NCI-H1436 (cell line): Measurements from ENCODE around the gene JOSD2.

Experiments used
- DNase-seq: peaks from one replicate; lab custom pipeline; 2025; lab: John Stamatoyannopoulos, UW

JOSD2 gene, protein sequence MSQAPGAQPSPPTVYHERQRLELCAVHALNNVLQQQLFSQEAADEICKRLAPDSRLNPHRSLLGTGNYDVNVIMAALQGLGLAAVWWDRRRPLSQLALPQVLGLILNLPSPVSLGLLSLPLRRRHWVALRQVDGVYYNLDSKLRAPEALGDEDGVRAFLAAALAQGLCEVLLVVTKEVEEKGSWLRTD

DNA sequence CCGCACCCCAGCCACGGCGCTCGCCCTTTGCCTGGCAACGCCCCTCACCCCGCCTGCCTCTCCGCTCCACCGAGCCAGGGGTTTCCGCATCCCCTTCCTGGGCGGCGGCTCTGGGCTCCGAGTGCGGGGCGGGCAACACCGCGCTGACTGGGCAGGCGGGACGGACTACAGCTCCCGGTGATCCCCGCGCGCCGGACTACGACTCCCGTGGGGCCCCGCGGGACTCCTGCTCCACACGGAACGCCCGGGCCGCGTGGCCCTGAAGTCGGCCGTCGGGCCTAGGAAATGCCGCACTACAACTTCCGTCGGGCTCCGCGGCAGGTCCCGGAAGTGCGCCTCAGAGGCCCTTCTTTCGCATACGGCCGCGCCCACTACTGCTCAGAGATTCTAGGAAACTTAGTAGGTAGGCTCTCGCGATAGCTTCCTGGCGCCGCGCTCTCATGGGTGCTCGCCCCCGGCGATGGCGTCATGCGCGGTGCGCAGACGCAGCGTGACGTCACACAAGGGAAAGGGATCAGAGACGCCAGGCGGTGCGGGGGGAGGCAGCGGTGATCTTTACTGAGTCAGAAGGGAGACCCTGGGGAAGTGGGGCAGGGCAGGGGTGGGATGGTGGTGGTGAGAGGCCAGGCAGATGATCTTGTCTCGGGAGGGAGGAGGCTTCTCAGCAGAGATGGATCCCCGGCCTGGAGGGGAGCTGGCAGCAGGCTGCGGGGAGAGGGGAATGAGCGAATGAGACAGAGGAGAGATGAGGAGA is at the start of gene JOSD2:
Gene JOSD2 (minus strand): TSS at position 123 of the 754 bp plus-strand sequence. CDS start 760 bp downstream, outside the sequence.
- DNase-seq, result peak; percentile 100

DNA sequence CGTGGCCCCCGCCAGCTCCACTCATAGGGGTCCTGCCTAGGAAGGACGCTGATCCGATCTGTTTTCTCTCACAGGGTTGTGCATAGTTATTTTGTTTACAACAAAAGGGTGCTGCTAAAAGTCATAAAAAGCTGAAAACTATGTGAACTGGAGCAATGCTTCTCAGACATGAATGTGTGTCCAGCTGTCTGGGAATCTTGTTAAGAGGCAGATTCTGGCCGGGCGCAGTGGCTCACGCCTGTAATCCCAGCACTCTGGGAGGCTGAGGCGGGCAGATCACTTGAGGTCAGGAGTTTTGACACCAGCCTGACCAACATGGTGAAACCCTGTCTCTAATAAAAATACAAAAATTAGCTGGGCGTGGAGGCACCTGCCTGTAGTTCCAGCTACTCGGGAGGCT is 48.6 kb upstream of the JOSD2 start:
- DNase-seq, result no peak

DNA sequence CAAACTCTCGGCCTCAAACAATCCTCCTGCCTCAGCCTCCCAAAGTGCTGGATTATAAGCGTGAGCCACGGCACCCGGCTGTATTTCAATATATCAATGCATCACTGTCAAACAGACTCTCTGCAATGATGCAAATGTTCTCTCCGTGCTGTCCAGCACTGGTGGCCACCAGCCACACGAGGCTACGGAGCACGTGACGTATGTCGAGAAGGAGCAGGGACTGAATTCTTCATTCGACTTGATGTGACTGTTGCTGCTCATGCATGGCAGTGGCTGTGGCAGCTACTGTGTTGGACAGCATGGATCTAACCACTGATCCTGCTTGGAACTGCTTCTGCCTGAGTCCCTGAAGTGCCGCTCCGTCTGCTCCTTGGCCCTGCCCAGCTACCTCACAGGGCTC is 47.5 kb upstream of the JOSD2 start:
- no peak for DNase-seq

DNA sequence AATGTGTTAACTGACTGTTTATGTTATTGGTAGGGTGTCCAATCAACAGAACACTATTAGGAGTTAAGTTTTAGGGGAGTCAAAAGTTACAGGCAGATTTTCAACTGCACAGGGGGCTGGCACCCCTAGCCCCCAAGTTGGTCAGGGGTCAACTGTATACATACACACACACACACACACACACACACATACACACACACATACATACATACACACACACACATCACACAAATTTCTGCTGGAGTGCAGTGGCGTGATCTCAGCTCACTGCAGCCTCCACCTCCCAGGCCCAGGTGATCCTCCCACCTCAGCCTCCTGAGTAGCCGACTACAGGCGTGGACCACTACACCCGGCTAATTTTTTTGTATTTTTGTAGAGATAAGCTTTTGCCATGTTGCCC is 47.0 kb upstream of the JOSD2 start:
- DNase-seq, result no peak

DNA sequence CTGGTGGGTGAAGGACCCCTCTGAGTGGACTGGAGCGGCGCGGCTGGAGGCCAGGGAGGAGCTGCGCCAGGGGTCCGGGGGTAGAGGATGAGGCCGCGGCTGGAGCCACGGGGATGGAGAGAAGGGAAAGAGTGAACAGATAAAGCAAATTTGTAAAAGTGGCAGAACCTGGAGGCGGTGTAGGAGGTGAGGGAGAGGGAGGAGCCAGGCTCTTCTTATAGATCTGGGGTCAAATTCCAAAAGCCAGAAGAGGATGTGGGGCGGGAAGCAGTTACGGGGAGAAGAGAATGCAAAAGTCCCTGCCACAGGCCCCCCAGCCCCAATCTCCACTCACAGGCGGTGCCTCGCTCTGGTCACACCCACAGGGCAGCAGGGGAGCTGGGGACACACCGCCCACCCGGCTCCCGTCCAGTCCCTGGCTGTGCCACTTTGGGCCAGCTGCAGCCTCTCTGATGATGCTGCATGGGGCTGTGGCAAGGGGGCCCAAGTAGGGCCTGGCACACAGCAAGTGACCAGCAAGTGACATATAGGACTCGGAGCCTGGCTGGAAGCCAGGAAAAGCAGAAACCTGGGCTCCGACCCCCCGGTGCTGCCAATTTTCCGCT is 46.1 kb upstream of the JOSD2 start:
- DNase-seq, result no peak

DNA sequence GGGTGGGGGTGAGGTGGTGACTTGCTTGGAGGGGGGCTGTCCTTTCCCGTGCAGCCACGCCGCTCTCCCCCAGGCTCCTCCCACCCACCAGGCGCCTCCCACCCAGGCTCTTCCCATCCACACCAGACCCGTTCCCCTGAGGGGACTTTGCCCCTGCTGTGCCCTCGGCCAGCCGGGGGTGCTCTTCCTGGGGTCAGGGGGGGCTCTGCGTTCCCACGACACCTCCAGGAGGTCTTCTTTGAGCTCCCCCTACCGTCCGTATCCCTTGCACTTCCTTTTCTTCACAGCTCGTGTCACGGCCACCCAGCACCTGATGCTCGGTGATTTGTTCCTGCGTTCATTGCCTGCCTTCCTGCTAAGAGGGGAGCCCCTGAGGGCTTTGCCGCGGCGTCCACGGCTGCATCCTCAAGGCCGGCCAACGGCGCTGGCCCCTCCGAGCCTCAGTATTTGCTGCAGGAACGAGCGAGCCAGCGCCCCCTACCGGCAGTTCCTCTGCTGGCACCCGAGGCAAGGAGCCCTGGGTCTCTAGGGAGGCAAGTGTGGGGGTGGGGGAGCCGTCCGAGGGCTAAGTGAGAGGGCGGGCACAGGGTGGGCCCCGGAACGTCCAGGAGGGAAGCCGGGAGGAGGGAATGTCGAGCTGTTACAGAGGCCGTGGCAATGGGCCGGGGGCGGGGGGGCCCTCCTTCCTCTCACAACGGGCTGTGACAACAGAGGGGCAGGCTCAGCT is 45.5 kb upstream of the JOSD2 start:
- DNase-seq, result peak; percentile 89

DNA sequence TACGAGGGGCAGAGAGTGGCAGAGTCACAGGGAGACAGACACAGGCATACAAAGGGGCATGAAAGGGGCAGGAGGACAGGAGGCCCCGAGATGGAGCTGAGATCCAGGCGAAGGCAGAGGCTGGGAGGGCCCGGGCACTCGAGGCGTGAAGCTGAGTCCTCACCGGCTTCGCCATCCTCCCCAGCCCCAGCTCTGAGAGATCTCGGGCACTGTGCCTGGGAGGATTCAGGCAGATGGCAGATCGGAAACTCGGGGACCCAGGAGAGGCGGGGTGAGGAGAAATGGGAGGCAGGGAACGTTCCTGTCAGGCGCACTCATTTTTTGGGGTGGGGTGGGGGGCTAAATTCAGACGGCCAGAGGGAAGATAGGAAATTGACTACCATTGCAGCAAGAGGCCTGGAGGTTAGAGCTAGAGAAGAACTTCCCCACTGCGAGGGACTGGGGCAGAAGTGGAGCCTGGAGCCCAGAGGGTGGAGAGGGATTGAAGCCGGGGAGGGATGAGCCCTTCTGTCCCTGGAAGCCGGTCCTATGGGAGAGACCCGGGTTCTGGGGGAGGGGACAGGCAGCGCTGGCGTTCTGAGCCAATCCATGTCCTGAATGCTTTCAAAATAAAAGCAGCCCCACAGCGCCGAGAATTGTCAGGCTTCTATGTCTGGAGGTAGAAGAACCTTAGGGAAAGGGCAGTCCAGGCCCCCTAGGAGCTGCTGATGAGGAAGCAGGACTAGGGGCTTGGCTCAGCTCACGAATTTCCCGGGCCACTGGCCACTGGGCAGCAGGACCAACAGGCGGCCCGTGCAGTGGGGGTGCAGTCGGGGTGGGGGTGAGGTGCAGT is 44.7 kb upstream of the JOSD2 start:
- DNase-seq, result no peak

DNA sequence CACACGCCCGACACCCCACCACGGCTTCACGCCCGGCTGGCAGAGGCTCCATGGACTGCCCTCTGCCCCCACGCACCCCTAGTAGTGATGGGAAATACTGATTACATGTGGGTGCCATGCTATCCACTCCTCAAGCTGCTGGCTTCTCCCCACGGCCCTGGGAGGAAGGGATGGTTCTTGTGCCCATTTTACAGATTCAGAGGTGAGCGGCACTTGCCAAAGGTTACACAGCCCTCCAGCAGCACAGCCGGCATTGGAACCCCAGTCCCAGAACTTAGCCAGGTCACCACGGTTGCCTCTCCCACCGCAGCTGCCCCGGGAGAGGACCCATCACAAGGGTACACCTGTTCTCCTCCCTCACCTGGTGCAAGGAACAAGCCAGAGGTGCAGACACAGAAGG is 44.0 kb upstream of the JOSD2 start:
- DNase-seq, result no peak

DNA sequence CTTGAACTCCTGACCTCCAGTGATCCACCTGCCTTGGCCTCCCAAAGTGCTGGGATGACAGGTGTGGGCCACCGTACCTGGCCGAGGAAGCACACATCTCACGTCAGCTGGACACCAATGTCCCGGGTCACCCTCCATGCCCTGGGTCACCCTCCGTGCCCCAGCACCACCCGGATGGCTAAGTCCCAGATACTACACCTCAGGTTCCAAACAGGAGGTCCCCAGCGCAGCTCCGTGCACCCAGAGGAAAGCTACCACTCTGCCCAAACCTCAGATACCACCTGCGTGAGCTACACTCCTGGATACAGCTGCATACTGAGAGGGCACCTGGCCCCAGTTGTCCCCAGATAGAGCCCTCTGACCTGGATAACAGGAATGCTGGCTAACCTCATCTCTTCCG is 43.2 kb upstream of the JOSD2 start:
- DNase-seq, result no peak

DNA sequence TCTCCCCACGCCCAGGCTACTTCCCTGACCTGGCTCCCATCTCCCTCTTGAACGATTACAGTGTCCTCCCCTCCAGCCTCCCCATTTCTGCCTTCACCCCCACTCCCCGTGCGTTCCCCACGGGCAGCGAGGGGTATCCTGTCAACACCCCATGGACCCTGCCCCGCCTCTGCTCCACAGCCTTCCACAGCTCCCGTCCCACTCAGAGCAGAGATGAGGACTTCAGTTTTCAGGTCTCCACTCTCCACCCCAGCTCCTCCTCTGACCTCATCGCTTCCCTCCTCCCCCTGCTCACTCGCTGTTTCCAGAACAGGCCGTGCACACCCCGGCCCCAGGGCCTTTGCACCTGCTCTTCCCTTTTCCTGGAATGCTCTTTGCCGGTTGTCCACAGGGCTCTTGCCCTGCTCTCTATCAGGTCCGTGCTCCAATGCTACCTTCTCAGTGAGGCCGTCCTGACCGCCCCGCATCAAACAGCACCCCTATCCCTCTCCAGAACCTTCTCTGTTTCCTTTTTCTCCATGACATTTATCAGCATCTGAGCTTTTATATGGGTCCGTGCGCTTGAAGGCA is 42.2 kb upstream of the JOSD2 start:
- DNase-seq, result no peak

DNA sequence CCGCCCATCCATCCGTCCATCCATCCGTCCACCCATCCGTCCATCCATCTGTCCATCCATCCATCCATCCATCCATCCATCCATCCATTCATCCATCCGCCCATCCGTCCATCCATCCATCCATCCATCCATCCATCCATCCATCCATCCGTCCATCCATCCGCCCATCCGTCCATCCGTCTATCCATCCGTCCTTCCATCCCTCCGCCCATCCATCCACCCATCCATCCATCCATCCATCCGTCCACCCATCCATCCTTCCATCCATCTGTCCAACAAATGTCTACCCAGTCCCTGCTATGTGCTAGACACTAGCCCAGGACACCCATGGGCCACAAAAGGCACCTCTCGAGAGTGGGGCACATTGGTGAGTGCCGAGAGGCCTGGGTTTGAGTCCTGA is 41.5 kb upstream of the JOSD2 start:
- DNase-seq, result no peak

DNA sequence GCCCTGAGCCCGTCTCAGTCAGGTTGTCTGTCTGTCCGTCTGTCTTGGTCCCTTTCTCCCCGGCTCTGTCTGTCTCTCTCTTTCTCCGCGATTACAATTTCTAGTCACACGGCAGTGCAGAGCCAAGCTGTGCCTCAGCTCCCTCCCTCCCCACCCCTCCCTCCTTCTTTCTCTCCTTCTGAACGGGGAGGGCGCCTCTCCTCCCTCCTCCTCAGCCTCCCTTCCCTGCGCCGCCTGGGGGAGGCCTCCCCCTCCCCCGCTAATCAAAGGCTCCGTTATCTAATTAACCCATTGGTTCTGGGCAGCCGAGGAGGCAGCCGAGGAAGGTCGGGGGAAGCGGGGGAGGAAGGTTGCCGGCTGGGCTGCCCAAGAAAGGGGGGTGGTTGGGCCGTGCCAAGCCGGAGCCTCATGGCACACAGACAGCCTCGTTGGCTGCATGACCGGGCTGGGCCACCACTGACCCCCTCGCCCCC is 40.8 kb upstream of the JOSD2 start:
- DNase-seq, result no peak

DNA sequence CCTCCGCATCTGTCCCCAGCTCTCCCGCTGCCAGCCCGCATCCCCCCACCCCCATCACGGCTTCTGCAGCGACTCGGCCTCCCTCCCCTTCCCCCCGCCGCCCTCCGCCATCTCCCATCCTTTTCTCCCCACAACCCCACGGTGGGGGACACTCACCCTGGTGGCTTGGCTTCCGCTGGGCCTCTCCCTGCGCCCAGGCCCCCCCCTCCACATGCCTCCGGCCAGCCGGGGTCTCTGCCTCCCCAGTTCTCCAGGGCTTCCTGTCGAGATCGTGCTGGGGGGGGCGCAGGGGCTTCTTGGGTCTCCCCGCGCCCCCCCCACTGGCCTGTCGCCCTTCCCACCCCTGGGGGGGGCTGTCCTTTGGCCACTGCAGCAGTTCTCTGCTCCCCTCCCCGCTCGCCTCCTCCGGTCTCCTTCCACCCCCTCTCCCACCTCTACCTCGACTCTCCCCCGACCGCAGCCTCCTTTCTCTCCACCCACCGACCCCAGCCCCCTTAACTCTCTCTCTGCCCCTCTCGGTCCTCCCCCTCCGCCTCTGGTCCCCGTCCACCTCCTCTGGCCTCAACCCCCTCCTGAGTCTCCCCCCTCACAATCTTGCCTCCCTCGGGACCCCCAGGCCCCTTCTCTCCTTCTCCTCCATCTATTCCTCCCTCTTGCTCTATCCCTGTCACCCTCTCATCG is 40.2 kb upstream of the JOSD2 start:
- DNase-seq, result no peak

DNA sequence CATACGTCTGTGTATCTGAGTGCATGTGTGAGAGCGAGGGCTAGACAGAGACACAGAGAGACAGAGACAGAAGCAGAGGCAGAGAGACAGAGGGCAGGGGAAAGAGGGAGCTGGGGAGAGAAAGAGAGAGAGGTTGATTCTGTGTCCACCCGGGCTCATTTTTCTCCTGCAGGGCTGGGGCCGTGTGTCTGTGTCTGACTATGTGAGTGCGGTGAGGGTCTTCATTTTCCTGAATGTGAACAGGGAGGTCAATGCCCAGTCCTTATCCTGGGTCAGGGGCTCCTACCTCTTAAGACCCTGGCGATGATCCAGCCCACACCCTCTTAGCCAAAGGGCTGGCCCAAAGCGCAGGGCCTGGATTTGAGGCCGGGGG is 39.6 kb upstream of the JOSD2 start:
- no peak for DNase-seq

DNA sequence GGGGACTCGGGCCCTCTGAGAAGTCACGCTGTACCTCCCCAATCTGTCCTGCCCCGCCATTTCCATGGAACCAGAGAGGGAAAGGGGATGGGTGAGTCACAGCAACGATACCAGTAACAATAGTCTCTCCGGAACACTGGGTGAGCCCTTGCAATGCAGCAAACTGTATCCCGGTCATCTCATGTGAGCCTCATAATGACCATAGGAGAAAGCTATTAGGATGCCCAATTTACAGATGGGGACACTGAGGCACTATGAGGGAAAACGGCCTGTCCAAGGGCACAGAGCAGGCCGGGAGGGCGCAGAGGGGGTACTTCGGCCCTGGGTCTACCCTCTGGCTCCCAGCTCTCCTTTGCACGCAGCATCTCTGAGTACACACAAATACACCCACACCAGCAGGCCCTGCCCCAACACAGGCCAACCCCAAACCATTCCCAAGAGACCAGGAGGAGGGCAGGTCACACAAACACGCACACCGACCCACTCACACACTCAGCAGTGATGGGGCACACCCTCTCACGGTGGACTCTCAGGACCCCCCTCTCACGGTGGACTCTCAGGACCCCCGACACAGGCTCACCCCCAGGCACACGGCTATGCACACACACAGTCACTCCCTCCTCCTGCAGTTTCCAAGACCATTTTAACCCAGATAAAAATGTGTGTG is 39.1 kb upstream of the JOSD2 start:
- no peak for DNase-seq

DNA sequence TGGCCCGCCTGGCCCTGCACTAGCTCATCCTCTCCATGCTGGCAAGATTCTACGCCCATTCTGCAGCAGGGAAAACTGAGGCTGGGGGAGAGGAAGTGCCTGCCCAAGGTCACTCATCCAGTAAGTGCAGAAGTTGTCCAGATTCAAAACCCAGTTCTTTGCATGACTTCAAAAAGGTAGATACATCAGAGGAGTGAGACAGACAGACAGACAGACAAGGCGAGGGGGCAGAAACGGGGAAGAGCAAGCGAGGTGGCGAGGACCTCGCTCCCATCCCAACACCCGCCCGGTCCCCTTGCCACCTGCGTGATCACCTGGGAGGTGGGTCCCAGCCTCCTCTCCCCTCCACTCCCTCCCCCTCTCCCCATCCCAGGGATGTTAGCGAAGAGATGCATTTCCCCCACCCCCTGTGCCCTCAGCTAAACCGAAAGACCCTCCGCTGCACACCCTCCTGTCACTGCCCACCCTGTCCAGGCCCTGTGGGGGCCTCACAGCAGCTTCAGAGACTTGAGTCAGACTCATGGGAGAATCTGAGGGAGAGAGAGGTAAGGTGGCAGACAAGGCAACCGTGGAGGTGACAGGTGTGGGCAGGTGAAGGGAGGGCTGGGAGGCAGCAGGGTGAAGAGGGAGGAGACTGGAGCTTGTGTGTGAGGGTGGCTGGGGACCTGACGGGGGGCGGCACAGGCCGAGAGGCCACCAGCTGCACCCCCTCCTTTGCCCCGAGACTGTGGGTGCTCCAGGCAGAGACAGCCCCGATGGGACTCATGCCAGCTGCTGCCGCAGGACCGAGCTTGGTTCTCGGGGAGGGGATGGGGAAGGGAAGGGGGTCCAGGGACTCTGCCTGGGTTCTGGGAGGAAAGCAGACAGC is 38.3 kb upstream of the JOSD2 start:
- DNase-seq, result no peak

DNA sequence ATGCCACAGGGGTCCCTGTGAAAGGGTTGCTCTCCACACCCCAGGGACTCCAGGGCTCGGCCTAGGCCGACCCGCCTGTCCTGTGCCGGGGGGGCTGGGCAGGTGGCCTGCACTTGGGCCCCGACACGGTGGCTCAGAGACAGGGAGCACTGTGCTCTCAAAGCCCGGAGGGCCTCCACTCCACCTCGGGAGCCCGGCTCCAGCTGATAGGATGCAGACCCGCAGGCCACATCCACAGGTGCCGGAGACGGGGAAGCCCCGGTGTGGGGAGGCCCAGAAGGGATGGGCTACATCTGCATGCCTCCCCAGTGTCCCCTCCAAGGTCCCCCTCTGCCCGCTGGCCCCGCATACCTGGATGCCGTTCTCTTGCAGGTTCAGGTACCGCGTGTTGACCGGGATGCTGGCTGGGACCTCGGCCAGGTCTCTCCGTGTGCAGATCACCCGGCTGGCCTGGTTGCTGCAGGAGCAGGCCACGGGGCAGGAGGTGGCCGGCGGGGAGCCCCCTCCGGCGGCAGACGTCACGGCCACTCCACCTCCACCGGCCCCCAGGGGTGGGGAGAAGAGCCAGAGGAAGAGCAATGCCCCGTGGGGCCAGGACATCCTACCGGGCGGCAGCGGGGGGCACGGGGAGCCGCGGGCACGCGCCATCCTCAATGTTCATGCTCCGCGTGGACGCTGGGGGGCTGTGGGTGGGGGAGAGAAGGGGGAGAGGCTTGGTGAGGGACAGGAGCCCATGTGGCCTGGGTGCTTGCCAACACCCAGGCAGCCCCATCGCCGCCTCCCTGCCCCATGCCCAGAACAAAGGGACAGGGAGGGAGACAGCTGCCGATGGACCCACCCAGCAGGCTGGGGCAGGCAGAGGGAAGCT is 37.4 kb upstream of the JOSD2 start:
- DNase-seq, result no peak
